ENCODE results near the gene RBM10. TPM values are rescaled to one million over a fixed set of nuclear protein-coding genes. Genes with fewer than 3 reads are reported as not detected.

RBM10 gene
- total RNA-seq, 1 donor from 2014 or later: 27.8 TPM

DNA sequence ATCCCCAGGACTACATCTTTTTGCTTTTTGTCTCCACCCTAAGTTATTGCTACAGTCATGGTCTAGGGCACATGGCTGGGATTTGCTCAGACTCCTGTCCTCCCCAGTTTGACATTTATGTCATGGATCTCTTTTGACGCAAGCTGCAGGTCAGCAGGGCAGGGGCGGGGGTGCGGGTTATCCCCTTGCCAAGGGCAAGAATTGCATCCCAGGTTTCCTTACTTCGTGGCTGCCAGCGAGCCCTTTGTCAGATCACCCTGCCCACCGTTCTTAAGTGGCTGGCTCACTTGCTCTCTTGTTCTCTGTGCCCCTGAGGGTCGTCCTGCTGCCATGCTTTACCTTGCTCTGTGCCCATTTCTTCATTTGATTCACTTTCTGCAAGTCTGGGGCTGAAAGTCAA is 27.5 kb downstream of the RBM10 start:
- Histone ChIP-seq H3K9me3 (replicated peaks) (no peaks in the 10 kb centered on the region), H3K4me1 (peaks cover 14% of the 10 kb centered on the region), H3K36me3 (peaks cover 31% of the 10 kb centered on the region), H3K4me3 (no peak overlapping the region), H3K27me3 (ENCODE audit: low read depth) (no peaks in the 10 kb centered on the region), H3K27ac (replicated peaks) (no peak overlapping the region)
- DNase-seq: no peak
- TF ChIP-seq, protein P1, sequence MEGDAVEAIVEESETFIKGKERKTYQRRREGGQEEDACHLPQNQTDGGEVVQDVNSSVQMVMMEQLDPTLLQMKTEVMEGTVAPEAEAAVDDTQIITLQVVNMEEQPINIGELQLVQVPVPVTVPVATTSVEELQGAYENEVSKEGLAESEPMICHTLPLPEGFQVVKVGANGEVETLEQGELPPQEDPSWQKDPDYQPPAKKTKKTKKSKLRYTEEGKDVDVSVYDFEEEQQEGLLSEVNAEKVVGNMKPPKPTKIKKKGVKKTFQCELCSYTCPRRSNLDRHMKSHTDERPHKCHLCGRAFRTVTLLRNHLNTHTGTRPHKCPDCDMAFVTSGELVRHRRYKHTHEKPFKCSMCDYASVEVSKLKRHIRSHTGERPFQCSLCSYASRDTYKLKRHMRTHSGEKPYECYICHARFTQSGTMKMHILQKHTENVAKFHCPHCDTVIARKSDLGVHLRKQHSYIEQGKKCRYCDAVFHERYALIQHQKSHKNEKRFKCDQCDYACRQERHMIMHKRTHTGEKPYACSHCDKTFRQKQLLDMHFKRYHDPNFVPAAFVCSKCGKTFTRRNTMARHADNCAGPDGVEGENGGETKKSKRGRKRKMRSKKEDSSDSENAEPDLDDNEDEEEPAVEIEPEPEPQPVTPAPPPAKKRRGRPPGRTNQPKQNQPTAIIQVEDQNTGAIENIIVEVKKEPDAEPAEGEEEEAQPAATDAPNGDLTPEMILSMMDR (IDR thresholded peaks at IDR 0.05; ENCODE audit: borderline replicate concordance): no peak
- intact Hi-C loops (cut with micrococcal nuclease): no loop called here

DNA sequence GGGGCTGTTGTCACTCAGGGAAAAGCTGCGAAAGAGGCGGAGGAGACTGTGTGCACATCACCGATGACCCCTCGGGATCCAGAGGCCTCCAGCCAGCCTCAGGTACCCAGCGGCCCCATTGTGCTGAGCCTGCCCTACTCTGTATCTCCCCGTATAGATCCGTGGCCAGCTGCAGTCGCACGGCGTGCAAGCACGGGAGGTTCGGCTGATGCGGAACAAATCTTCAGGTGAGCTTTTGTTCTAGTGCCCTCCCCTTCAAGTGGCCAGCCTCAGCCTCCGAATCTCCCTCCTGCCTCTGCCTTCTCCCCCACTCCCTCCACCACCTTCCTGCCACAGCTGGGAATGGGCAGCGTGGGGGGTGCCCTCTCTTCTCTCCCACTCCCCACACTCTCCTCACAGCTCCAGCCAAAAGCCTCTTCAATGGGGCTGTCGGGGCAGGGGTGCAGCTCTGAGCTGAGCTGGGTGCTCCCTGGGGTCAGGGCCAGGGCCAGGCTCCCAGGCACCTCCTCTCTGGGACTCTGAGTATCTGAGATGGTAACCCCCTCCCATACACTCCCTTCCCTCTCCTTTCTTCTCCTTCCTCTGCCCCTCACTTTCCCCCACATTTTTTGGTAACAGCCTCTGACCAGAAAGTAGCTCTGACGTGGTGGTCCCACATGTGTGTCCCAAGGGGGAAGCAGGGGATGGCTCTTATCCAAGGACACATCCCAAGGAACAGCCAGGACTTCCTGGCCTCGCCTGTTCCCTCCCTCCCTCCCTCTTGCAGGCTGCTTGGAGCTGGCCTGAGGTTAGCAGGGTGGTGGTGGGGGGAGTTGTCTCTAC is 28.2 kb downstream of the RBM10 start:
- Histone ChIP-seq H3K9me3 (replicated peaks) (no peaks in the 10 kb centered on the region), H3K4me3 (no peak overlapping the region), H3K27ac (replicated peaks) (no peak overlapping the region), H3K27me3 (ENCODE audit: low read depth) (no peaks in the 10 kb centered on the region), H3K36me3 (peaks cover 38% of the 10 kb centered on the region), H3K4me1 (peaks cover 14% of the 10 kb centered on the region)
- intact Hi-C loops (cut with micrococcal nuclease): no loop called here
- no peak for DNase-seq
- TF ChIP-seq, protein P1 (IDR thresholded peaks at IDR 0.05; ENCODE audit: borderline replicate concordance): no peak

DNA sequence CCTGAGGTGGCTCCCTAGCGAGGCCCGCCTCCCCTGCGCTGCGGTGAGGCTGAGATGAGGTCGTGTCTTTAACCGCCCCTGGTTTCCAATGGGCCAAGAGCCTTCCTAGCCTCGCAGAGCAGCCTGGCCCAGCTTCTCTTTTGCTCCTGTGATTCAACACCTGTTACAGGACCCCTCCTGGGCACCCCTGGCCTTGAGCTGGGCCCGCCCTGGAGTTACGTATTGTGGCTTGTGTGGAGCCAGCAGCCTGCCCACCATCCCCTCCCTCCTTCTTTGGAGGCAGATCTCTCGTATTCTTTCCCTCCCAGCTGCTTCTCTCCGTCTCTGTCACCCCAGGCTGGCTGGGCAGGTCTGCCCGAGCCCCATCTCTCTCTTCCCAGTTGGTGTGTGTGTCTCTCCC is 29.4 kb downstream of the RBM10 start:
- TF ChIP-seq, protein P1 (IDR thresholded peaks at IDR 0.05; ENCODE audit: borderline replicate concordance): no peak
- no peak for DNase-seq
- H3K4me1 ChIP-seq: peaks cover 14% of the 10 kb centered on the region
- intact Hi-C loops (cut with micrococcal nuclease): no loop called here
- H3K4me3 ChIP-seq: no peak overlapping the region
- peaks cover 39% of the 10 kb centered on the region for H3K36me3 ChIP-seq
- no peaks in the 10 kb centered on the region for H3K27me3 ChIP-seq (ENCODE audit: low read depth)
- H3K9me3 ChIP-seq (replicated peaks): no peaks in the 10 kb centered on the region
- H3K27ac ChIP-seq (replicated peaks): no peak overlapping the region

DNA sequence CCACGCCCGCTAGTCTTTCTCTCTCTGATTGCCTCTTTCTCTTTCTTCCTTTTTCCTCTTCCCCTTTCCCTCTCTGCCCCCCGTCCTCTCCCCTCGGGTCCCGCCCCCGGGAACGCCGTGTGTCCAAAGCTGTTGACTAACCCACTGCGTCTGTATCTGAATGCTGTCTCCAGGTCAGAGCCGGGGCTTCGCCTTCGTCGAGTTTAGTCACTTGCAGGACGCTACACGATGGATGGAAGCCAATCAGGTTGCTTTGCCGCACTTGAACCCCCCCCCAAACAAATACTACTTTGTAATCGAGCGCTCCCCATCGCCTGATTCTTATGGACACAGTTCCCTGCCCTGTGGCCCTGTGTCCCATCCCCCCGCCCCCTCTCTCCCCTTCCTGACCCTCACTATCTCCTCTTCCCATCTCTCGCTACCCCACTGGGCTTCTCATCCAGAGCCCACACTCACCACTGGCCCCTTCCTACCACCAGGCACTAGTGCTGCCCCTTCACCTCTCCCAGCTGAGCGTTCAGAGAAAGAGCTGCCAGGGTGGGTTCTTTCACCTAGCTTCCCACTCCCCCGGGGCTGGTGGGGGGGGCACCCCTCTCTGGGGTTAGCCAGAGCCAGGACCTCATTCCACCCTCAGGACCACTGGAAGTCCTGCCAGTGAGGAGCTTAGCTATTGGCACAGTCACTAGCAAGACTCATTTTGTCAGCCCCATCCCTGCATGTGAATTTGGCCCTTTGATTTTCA is 30.0 kb downstream of the RBM10 start:
- H3K27me3 ChIP-seq (ENCODE audit: low read depth): no peaks in the 10 kb centered on the region
- no peaks in the 10 kb centered on the region for H3K9me3 ChIP-seq (replicated peaks)
- TF ChIP-seq, protein P1 (IDR thresholded peaks at IDR 0.05; ENCODE audit: borderline replicate concordance): no peak
- H3K4me1 ChIP-seq: peaks cover 12% of the 10 kb centered on the region
- DNase-seq: no peak
- no peak overlapping the region for H3K4me3 ChIP-seq
- H3K36me3 ChIP-seq: peaks cover 39% of the 10 kb centered on the region
- H3K27ac ChIP-seq (replicated peaks): no peak overlapping the region
- intact Hi-C loops (cut with micrococcal nuclease): no loop called here

DNA sequence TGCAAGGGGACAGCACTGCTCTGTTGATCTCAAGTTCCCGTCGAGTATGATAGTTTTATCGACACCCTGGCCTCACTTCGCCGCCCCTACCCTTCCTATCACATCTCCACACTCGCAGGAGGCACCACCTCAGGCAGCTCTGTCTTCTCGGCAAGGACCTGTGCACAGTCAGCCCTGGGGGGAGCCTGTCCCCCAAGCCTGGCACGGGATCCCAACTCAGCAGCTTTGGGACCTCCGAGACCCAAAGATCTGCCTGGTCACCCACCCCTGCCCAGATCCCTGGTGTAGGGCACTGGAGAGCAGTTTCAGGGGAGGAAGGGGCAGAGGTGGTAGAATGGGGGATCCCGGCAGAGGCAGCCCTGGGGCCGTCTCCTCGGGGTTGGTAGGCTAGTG is 30.6 kb downstream of the RBM10 start:
- H3K27me3 ChIP-seq (ENCODE audit: low read depth): no peaks in the 10 kb centered on the region
- no peak for DNase-seq
- intact Hi-C loops (cut with micrococcal nuclease): no loop called here
- H3K36me3 ChIP-seq: peaks cover 39% of the 10 kb centered on the region
- H3K27ac ChIP-seq (replicated peaks): no peak overlapping the region
- H3K9me3 ChIP-seq (replicated peaks): no peaks in the 10 kb centered on the region
- TF ChIP-seq, protein P1 (IDR thresholded peaks at IDR 0.05; ENCODE audit: borderline replicate concordance): no peak
- H3K4me1 ChIP-seq: peaks cover 7% of the 10 kb centered on the region
- H3K4me3 ChIP-seq: no peak overlapping the region
